Nucleus accumbens (tissue), 56 donors: ENCODE results near the gene OSBPL1A.

Experiments
- DNase-seq, 56 donors: peaks; one replicate each; lab custom pipeline; 2025; lab: John Stamatoyannopoulos, UW

The OSBPL1A gene

GRCh38 chr18:24231773-24232735 lies 165.6 kb downstream of the OSBPL1A start:
- no peak for DNase-seq

GRCh38 chr18:24230766-24231165 lies 166.9 kb downstream of the OSBPL1A start:
- DNase-seq, result no peak

- no peak for DNase-seq
Measured at GRCh38 chr18:24228667-24229041, 169.0 kb downstream of the OSBPL1A start.

- DNase-seq, result no peak
Measured at GRCh38 chr18:24227977-24228666, 169.5 kb downstream of the OSBPL1A start.

- peak in 8 of 56 donors; percentile 15 to 70 (median 22) for DNase-seq
Measured at GRCh38 chr18:24220318-24220688, 177.3 kb downstream of the OSBPL1A start.

- peak in 6 of 56 donors; percentile 15 to 70 (median 29) for DNase-seq
Measured at GRCh38 chr18:24219561-24220317, 177.9 kb downstream of the OSBPL1A start.

- no peak for DNase-seq
Measured at GRCh38 chr18:24214913-24215312, 182.7 kb downstream of the OSBPL1A start.

GRCh38 chr18:24214144-24214543 lies 183.5 kb downstream of the OSBPL1A start:
- DNase-seq, result no peak

- no peak for DNase-seq
Measured at GRCh38 chr18:24212939-24213338, 184.7 kb downstream of the OSBPL1A start.

GRCh38 chr18:24209558-24209957 lies 188.1 kb downstream of the OSBPL1A start:
- no peak for DNase-seq

GRCh38 chr18:24208270-24209035 lies 189.2 kb downstream of the OSBPL1A start:
- DNase-seq, result no peak

GRCh38 chr18:24204904-24205303 lies 192.7 kb downstream of the OSBPL1A start:
- DNase-seq, result no peak

GRCh38 chr18:24201699-24202687 lies 195.6 kb downstream of the OSBPL1A start:
- no peak for DNase-seq

GRCh38 chr18:24200494-24201290 lies 196.9 kb downstream of the OSBPL1A start:
- peak in 13 of 56 donors; percentile 11 to 63 (median 31) for DNase-seq

GRCh38 chr18:24199372-24199962 lies 198.2 kb downstream of the OSBPL1A start:
- DNase-seq, result no peak

GRCh38 chr18:24198461-24198860 lies 199.2 kb downstream of the OSBPL1A start:
- no peak for DNase-seq

GRCh38 chr18:24197412-24197811 lies 200.2 kb downstream of the OSBPL1A start:
- DNase-seq, result no peak

GRCh38 chr18:24196764-24197163 lies 200.9 kb downstream of the OSBPL1A start:
- no peak for DNase-seq
